GM18517 (cell line): ENCODE measurements around the gene MEGF8.

Source experiments
- ATAC-seq: cut with Tn5 transposase; IDR thresholded peaks from one replicate; pipeline ENCODE4 v1.9.1; 2021; ENCODE audit warnings: mild to moderate bottlenecking, moderate library complexity; ENCODE audit not compliant: unreplicated experiment

Gene MEGF8

GRCh38 chr19:42352301-42353259, 27.1 kb downstream of the MEGF8 start:
- no peak for ATAC-seq

GRCh38 chr19:42353341-42354015, 28.0 kb downstream of the MEGF8 start:
- ATAC-seq: no peak

DNA sequence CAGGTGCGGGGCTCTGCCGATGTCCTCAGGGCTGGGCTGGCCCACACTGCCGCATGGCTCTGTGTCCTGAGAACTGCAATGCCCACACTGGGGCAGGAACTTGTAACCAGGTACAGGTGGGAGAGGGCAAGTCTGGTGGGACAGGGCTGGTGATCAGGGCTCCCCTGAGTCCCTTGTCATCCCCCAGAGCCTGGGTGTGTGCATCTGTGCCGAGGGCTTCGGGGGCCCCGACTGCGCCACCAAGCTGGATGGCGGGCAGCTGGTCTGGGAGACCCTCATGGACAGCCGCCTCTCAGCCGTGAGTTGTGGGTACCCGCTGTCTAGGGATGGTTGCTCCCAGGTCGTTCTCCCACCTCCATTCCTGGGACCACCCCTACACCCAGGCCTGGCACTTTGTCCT, 30.5 kb downstream of the MEGF8 start:
- ATAC-seq: no peak

GRCh38 chr19:42356686-42357085, 31.3 kb downstream of the MEGF8 start:
- ATAC-seq: no peak

- no peak for ATAC-seq
Observed at GRCh38 chr19:42357290-42357689, 31.9 kb downstream of the MEGF8 start.

GRCh38 chr19:42360787-42361544, 35.5 kb downstream of the MEGF8 start:
- no peak for ATAC-seq

GRCh38 chr19:42361545-42361910, 36.1 kb downstream of the MEGF8 start:
- no peak for ATAC-seq

DNA sequence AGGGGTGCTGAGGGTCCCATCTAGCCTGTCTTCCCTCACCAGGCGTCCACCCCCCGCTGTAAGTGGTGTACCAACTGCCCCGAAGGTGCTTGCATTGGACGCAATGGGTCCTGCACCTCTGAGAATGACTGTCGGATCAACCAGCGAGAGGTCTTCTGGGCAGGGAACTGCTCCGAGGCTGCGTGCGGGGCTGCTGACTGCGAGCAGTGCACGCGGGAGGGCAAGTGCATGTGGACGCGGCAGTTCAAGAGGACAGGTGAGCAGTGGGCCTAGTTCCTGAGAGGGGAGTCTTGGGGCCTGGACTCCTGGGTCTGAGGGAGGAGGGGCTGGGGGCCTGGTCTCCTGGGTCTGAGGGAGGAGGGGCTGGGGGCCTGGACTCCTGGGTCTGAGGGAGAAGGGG, 36.9 kb downstream of the MEGF8 start:
- no peak for ATAC-seq

DNA sequence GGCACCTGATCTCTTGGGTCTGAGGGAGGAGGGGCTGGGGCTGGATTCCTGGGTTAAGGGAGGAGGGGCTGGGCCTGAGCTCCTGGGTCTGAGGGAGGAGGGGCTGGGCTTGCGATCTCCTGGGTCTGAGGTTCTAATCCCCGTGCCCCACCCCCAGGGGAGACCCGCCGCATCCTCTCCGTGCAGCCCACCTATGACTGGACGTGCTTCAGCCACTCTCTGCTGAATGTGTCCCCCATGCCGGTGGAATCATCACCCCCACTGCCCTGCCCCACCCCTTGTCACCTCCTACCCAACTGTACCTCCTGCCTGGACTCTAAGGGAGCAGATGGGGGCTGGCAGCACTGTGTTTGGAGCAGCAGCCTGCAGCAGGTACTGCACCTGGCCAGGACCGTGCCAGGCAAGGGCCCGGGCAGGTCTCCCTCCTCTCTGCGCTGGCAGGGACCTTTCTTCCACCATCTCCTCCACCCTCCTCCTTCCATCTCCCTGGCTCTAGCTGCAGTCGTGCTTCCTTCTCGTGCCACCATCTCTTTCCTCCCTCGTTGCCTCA, 37.5 kb downstream of the MEGF8 start:
- no peak for ATAC-seq

- ATAC-seq: no peak
Observed at GRCh38 chr19:42363614-42364346, 38.3 kb downstream of the MEGF8 start.

DNA sequence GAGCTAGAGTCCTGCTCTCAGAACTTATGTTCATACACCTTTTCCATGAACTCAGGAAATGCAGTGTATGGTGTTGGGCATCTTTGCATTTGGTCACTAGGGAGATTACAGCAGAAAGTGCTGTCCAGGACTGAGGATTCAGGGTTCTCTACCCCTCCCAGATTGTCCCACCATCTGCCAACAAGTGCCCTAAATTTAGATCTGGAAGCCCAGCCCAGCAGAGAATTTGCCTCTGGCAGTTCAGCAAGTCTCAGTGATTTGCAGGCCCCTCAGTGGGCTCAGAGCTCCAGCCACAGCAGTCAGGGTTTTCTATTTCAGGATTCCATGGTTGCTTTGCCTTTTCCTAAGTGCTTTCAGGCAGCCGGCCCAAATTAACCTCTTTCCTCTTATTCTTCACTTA, 41.2 kb downstream of the MEGF8 start:
- no peak for ATAC-seq

DNA sequence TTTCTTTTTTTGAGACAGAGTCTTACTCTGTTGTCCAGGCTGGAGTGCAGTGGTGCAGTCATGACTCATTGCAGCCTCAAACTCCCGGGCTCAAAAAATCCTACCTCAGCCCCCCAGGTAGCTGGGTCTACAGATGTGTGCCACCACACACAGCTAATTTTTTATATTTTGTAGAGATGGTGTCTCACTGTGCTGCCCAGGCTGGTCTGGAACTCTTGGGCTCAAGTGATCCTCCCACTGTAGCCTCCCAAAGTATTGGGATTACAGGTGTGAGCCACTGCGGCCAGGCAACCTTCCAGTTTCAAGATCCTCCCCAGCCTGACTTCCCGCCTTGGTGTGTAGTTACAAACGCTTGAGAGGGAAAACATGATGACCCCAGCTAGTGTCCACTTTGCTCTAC, 42.5 kb downstream of the MEGF8 start:
- ATAC-seq: no peak

DNA sequence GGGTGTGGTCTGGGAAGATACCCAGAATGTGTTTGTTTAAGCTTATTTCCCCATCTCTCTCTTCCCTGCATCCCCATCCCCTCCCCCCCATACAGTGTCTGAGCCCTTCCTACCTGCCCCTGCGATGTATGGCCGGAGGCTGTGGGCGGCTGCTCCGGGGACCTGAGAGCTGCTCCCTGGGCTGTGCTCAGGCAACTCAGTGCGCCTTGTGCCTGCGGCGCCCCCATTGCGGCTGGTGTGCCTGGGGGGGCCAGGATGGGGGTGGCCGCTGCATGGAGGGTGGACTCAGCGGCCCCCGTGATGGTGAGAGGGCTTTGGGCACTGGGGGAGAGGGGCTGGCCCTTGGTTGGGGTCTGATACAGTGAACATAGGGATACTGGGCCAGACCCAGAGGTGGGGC, 42.9 kb downstream of the MEGF8 start:
- ATAC-seq: no peak

DNA sequence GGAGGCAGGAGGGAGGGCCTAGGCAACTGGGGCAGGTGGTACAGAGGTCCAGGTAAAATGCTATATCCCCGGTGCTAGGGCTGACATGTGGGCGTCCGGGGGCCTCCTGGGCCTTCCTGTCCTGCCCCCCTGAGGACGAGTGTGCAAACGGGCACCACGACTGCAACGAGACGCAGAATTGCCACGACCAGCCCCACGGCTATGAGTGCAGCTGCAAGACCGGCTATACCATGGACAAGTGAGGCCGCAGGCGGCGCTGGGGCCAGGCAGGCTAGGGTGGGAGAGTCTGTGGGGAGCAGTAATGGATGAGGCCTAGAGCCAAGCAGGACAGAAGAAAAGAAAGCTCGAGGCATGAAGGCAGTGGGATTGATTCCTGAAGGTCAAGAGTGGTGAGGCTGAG, 43.3 kb downstream of the MEGF8 start:
- ATAC-seq: no peak

DNA sequence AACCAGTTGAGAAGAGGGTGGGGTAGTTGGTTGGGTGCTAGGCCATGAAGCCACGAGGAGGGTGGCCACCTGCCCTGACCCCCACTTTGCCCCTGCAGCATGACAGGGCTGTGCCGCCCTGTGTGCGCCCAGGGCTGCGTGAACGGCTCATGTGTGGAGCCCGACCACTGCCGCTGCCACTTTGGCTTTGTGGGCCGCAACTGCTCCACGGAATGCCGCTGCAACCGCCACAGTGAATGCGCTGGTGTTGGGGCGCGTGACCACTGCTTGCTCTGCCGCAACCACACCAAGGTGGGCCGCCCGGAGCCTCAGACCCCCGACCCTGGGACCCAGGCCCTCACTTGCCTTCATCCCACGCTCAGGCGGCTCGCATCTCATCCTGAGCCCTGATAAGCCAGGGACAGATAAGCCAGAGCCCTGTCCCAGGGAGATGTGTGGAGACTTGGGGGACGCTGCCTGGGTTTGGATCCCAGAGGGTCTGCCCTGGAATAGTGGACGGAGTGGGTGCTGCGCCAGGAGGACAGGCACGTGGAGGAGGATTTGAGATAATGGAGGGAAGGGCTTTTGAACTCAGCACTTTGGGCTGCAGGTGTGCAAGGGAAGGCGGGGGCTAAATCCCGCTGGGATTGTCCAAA, 44.1 kb downstream of the MEGF8 start:
- ATAC-seq: no peak

DNA sequence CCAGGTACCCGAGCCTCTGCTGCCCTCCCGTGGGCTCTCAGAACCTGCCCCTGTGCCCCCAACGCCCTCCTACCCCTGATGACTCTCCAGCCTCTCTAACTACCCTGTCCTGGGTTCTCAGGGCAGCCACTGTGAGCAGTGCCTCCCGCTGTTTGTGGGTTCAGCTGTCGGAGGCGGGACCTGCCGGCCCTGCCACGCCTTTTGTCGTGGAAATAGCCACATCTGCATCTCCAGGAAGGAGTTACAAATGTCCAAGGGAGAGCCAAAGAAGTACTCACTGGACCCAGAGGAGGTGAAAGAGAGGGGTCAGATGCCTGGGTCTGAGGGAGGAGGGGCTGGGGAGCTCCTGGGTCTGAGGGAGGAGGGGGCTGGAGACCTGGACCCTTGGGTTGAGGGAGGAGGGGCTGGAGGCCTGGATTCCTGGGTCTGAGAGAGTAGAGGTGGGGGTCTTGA, 44.7 kb downstream of the MEGF8 start:
- ATAC-seq: no peak

- no peak for ATAC-seq
Observed at GRCh38 chr19:42370626-42371175, 45.3 kb downstream of the MEGF8 start.

DNA sequence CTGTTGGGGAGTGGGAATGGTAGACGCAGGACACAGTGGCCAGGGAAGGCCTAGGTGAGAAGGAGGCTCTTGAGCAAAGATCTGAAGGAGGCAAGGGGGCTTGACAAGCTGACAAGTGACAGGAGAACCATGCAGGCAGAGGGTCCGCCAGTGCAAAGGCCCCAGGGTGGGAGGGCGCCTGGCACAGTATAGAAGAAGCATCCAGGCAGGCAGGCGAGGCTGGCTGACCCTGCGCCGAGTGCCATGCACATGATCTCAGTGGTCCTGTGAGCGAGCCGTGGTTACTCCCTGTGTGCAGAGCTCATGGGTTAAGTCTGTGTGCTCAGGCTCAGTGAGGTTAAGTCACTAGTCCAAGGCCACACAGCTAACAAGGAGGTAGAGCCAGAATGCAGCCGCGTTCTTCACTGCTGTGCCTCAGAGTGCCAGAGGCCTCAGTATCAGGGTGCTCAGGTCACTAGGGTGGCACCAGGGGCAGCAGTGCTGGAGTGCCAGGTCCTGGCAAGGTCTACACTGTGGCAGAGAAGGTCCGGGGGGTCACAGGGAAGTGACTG, 49.5 kb downstream of the MEGF8 start:
- no peak for ATAC-seq

- no peak for ATAC-seq
Observed at GRCh38 chr19:42375415-42376176, 50.2 kb downstream of the MEGF8 start.
